B cell (primary cell): ENCODE measurements around the gene HIGD2A. TPM values are rescaled to one million over a fixed set of nuclear protein-coding genes. Genes with fewer than 3 reads are reported as not detected.

Source experiments
- ATAC-seq: fragments of 200-7000 bp; cut with Tn5 transposase; one replicate; pipeline ENCODE4 v1.10.0; 2021; ENCODE audit warnings: low read depth, mild to moderate bottlenecking, moderate number of reproducible peaks, moderate library complexity
- CTCF ChIA-PET: fragments of 350-600 bp; sonication (Branson Sonifier 250); formaldehyde crosslinking; loops from one replicate; lab custom pipeline; 2021; ENCODE audit warnings: antibody characterized with exemption, inconsistent platforms; lab: Charles Lee
- POLR2A ChIA-PET: fragments of 350-600 bp; sonication (Branson Sonifier 250); formaldehyde crosslinking; loops from one replicate; lab custom pipeline; 2021; ENCODE audit warnings: antibody characterized with exemption; lab: Charles Lee
- DNase-seq: peaks from one replicate; pipeline ENCODE4 v3.0.0; 2013
- H2AFZ ChIP-seq: 2 replicates; pipeline ENCODE4 v1.6.1; 2012; ENCODE audit warnings: mild to moderate bottlenecking, low read depth, low read length; ENCODE audit not compliant: insufficient read depth, poor library complexity, severe bottlenecking
- H3K27ac ChIP-seq, 2 donors: 1 replicate in 1 of 2; 2 replicates in 1 of 2; pipeline ENCODE4 v1.5.1; 2012 to 2013; ENCODE audit warnings: low read length in 2 of 2, mild to moderate bottlenecking in 2 of 2, moderate library complexity in 1 of 2
- H3K27me3 ChIP-seq, 4 experiments: fragments of 200-600 bp in 1 of 4; sonication (generic) in 1 of 4; replicated peaks in 1 of 4; 1 replicate in 2 of 4; 2 replicates in 2 of 4; pipeline versions ENCODE4 v1.6.1 to v1.7.0; 2013 to 2016; ENCODE audit warnings: low read length in 3 of 4, mild to moderate bottlenecking in 2 of 4, mixed read lengths in 1 of 4, moderate library complexity in 1 of 4; ENCODE audit not compliant: insufficient read depth in 4 of 4, control insufficient read depth in 3 of 4; ENCODE audit errors: control extremely low read depth in 1 of 4
- H3K36me3 ChIP-seq, 2 experiments: replicated peaks in 1 of 2; 1 replicate in 1 of 2; 2 replicates in 1 of 2; pipeline versions ENCODE4 v1.6.1 to v1.7.1; 2013; ENCODE audit warnings: low read length in 1 of 2; ENCODE audit not compliant: insufficient read depth in 2 of 2, control insufficient read depth in 1 of 2; ENCODE audit errors: control extremely low read depth in 1 of 2, extremely low read depth in 1 of 2
- H3K4me1 ChIP-seq, 2 donors: fragments of 200-600 bp in 1 of 2; sonication (generic) in 1 of 2; 1 replicate in 1 of 2; 2 replicates in 1 of 2; pipeline versions ENCODE4 v1.5.1 to v1.6.1; 2013 to 2017; ENCODE audit warnings: low read length in 2 of 2; ENCODE audit not compliant: control insufficient read depth in 2 of 2, insufficient read depth in 2 of 2
- H3K4me2 ChIP-seq: replicated peaks from 2 replicates; pipeline ENCODE3; 2012; ENCODE audit warnings: mild to moderate bottlenecking, low read depth, low read length; ENCODE audit not compliant: poor library complexity, severe bottlenecking
- H3K4me3 ChIP-seq, 5 experiments: fragments of 200-600 bp in 1 of 5; sonication (generic) in 1 of 5; 1 replicate in 3 of 5; 2 replicates in 2 of 5; pipeline versions ENCODE4 v1.5.1 to v1.7.0; 2011 to 2016; ENCODE audit warnings: low read length in 4 of 5, mild to moderate bottlenecking in 4 of 5, low read depth in 2 of 5, control low read depth in 1 of 5, moderate library complexity in 1 of 5; ENCODE audit not compliant: insufficient read depth in 1 of 5; ENCODE audit errors: control extremely low read depth in 1 of 5, extremely low read depth in 1 of 5
- H3K79me2 ChIP-seq: fragments of 200-600 bp; sonication (generic); one replicate; pipeline ENCODE4 v1.6.0; 2016; ENCODE audit warnings: low read length; ENCODE audit not compliant: control insufficient read depth, insufficient read depth
- H3K9ac ChIP-seq: fragments of 200-600 bp; sonication (generic); 2 replicates; pipeline ENCODE4 v1.6.1; 2017; ENCODE audit warnings: mild to moderate bottlenecking, low read length, moderate library complexity
- H3K9me3 ChIP-seq, 3 donors: one replicate each; pipeline versions ENCODE4 v1.6.1 to v1.7.1; 2013; ENCODE audit warnings: low read length in 2 of 3; ENCODE audit not compliant: control insufficient read depth in 2 of 3, insufficient read depth in 1 of 3; ENCODE audit errors: control extremely low read depth in 1 of 3
- H4K20me1 ChIP-seq: 2 replicates; pipeline ENCODE4 v1.6.0; 2012; ENCODE audit warnings: mild to moderate bottlenecking, low read length; ENCODE audit not compliant: insufficient read depth, control insufficient read depth, poor library complexity, severe bottlenecking
- H3K27ac Mint-ChIP-seq: one replicate; pipeline ENCODE4 v1.8.0; 2021; ENCODE audit warnings: mixed read lengths
- H3K27me3 Mint-ChIP-seq: one replicate; pipeline ENCODE4 v1.8.0; 2021; ENCODE audit warnings: mixed read lengths
- H3K4me1 Mint-ChIP-seq: one replicate; pipeline ENCODE4 v1.8.0; 2021; ENCODE audit warnings: mixed read lengths
- H3K4me3 Mint-ChIP-seq: one replicate; pipeline ENCODE4 v1.8.0; 2021; ENCODE audit warnings: mixed read lengths
- H3K9me3 Mint-ChIP-seq: one replicate; pipeline ENCODE4 v1.8.0; 2022; ENCODE audit warnings: mixed read lengths; ENCODE audit not compliant: insufficient read depth
- EZH2 ChIP-seq: IDR thresholded peaks from 2 replicates; pipeline ENCODE4 v1.6.1; 2012; ENCODE audit warnings: borderline replicate concordance, low read depth, mild to moderate bottlenecking, moderate library complexity, low read length; ENCODE audit not compliant: insufficient read depth, poor library complexity, severe bottlenecking
- WGBS: methylation state at CpG from one replicate; pipeline ENCODE4 v1.1.5; 2013; ENCODE audit warnings: missing lambda C conversion rate; ENCODE audit not compliant: insufficient coverage; 5-methylcytosine and 5-hydroxymethylcytosine counted together
- intact Hi-C: fragments of 100-400 bp; cut with micrococcal nuclease; formaldehyde crosslinking; loops from one replicate; pipeline ENCODE4 v1.10.0; 2022
- polyA plus RNA-seq: library from polyadenylated mRNA; depleted of rRNA; stranded (reverse); fragments of >200 nt; gene quantifications from 2 replicates; pipeline ENCODE4 v1.2.3, GENCODE V29; 2012
- total RNA-seq, 2 donors: library from RNA; stranded (reverse); fragments of 120-200 nt in 1 of 2; gene quantifications; 1 replicate in 1 of 2; 2 replicates in 1 of 2; pipeline versions ENCODE4 v1.2.3 to v1.2.4, GENCODE V29; 2013 to 2022
- TF ChIP-seq, protein P1 (sequence below): fragments of 200-600 bp; IDR thresholded peaks from one replicate; pipeline ENCODE4 v1.8.0; 2022; ENCODE audit warnings: antibody characterized with exemption, mild to moderate bottlenecking

The HIGD2A gene
- total and polyA plus RNA-seq, 2 donors (not counting 1 experiment from before 2014, with no cell fraction given) = 80.1 to 212 TPM

DNA sequence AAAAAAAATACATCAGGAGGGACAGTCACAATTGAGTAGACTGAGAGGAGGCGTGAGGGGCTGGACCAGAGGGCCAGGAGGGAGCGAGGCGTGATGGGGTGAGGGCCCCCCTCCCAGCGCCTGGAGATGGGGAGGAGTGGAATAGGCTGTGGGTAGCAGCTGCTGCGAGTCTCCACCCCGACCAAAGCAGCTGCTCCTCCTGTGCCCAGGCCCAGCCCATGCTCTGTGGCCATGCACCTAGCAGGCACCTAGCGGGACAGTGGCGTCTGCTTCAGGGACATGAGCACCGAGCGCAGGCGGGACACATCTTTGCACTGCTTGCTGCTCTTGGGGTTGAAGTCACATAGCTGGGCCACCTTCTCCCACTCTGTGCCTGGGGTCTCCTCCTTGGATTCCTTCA is 4.0 kb downstream of the HIGD2A start:
- no peak overlapping the region for H3K27ac Mint-ChIP-seq
- TF ChIP-seq, protein P1, sequence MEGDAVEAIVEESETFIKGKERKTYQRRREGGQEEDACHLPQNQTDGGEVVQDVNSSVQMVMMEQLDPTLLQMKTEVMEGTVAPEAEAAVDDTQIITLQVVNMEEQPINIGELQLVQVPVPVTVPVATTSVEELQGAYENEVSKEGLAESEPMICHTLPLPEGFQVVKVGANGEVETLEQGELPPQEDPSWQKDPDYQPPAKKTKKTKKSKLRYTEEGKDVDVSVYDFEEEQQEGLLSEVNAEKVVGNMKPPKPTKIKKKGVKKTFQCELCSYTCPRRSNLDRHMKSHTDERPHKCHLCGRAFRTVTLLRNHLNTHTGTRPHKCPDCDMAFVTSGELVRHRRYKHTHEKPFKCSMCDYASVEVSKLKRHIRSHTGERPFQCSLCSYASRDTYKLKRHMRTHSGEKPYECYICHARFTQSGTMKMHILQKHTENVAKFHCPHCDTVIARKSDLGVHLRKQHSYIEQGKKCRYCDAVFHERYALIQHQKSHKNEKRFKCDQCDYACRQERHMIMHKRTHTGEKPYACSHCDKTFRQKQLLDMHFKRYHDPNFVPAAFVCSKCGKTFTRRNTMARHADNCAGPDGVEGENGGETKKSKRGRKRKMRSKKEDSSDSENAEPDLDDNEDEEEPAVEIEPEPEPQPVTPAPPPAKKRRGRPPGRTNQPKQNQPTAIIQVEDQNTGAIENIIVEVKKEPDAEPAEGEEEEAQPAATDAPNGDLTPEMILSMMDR = no peak
- no peak for TF ChIP-seq EZH2
- no peaks in the 10 kb centered on the region for H3K27me3 Mint-ChIP-seq

DNA sequence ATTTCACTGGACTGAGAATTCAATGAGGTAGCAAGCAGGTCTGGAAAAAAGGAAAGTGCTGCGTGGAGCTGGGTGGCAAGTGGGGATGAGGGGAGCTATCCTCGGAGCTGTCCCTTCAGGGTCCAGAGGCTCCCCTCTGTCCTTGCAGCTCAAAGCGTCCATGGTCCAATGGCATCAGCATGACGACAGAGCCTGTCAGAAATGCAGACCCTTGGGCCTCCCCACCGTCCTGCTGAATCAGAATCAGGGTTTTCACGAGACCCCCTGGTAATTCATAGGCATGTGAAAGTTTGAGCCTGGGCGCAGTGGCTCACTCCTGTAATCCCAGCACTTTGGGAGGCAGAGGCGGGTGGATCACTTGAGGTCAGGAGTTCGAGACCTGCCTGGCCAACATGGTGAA is 5.5 kb downstream of the HIGD2A start:
- TF ChIP-seq, protein P1 = no peak
- TF ChIP-seq EZH2 = no peak
- H3K27ac ChIP-seq = no peak overlapping the region
- ChIA-PET POLR2A (interaction anchor here (0.7 kb wide), 1 partner anchor 11 kb away, joined by 3 read pairs; no protein-coding TSS in a partner anchor), CTCF (interaction anchor here (0.9 kb wide), 1 partner anchor 11 kb away, joined by 3 read pairs; no protein-coding TSS in a partner anchor)
- peaks cover 5 to 10% of the 10 kb centered on the region in 2 donors for H3K4me1 ChIP-seq
- H3K4me2 ChIP-seq = no peak overlapping the region
- over 99% methylated on average over 9 of the region's 9 CpGs for whole genome bisulfite sequencing
- H2AFZ ChIP-seq = no peak overlapping the region
- H3K9ac ChIP-seq = no peak overlapping the region
- no peaks in the 10 kb centered on the region for H4K20me1 ChIP-seq
- H3K4me3 ChIP-seq = no peak overlapping the region
- Mint-ChIP-seq H3K27ac (no peak overlapping the region), H3K4me1 (peaks cover 7% of the 10 kb centered on the region), H3K4me3 (no peak overlapping the region), H3K9me3 (no peaks in the 10 kb centered on the region), H3K27me3 (no peaks in the 10 kb centered on the region)
- ATAC-seq (no peak), DNase-seq (no peak)
- H3K79me2 ChIP-seq = peaks cover 11% of the 10 kb centered on the region
- intact Hi-C loops = no loop called here
- H3K27me3 ChIP-seq = no peaks in the 10 kb centered on the region
- H3K9me3 ChIP-seq = no peaks in the 10 kb centered on the region
- H3K36me3 ChIP-seq = peaks cover 0 to 11% of the 10 kb centered on the region in 2 experiments

More for the DNA sequence above, 4.0 kb downstream of the HIGD2A start:
- 95% methylated on average over 10 of the region's 11 CpGs for WGBS
- ChIA-PET POLR2A (no interaction called here), CTCF (interaction anchor here (1.6 kb wide), 1 partner anchor 56 kb away, joined by 4 read pairs; the partner anchor contains the start of gene FAF2)
- no peaks in the 10 kb centered on the region for H3K9me3 ChIP-seq
- H3K4me2 ChIP-seq = no peak overlapping the region
- H4K20me1 ChIP-seq = no peaks in the 10 kb centered on the region
- H3K9me3 Mint-ChIP-seq = no peaks in the 10 kb centered on the region
- no peak overlapping the region for H3K4me3 Mint-ChIP-seq
- no peak for ATAC-seq
- DNase-seq = no peak
- intact Hi-C loops = no loop called here
- H3K4me3 ChIP-seq = no peak overlapping the region
- H3K27me3 ChIP-seq = no peaks in the 10 kb centered on the region
- H3K36me3 ChIP-seq = peaks cover 0 to 10% of the 10 kb centered on the region in 2 experiments
- no peak overlapping the region for H3K9ac ChIP-seq
- H3K79me2 ChIP-seq = peaks cover 20% of the 10 kb centered on the region
- H2AFZ ChIP-seq = no peak overlapping the region
- peaks cover 9 to 17% of the 10 kb centered on the region in 2 donors for H3K4me1 ChIP-seq
- no peak overlapping the region for H3K27ac ChIP-seq
- peaks cover 16% of the 10 kb centered on the region for H3K4me1 Mint-ChIP-seq
